OCI-M2 (cell line): ENCODE measurements around the gene TMEM254.
"Not testable (repeated sequence)": the region's sequence is repeated elsewhere in the genome, so short reads cannot be mapped to it uniquely, and the experiment has no call there.

ENCODE experiments used
- DNase-seq: peaks from one replicate; lab custom pipeline; 2025; ENCODE audit not compliant: unreplicated experiment; lab: John Stamatoyannopoulos, UW

TMEM254 gene

DNA sequence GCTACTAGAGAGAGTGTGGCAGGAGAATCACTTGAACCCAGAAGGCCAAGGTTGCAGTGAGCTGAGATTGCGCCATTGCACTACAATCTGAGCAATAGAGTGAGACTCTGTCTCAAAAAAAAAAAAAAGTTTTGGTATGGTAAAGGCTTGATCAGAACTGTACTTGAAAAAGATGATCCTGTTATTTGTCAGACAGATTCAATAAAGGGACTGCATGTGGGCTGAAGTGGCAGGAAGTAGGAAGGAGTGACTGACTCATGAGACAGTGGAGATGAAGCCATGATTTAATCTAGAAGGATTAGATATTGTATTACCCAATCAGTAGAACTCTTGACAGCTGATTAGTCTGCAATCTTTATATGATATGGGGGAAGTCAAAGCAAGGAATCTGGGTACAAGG lies 2.7 kb upstream of the TMEM254 start:
- no peak for DNase-seq

DNA sequence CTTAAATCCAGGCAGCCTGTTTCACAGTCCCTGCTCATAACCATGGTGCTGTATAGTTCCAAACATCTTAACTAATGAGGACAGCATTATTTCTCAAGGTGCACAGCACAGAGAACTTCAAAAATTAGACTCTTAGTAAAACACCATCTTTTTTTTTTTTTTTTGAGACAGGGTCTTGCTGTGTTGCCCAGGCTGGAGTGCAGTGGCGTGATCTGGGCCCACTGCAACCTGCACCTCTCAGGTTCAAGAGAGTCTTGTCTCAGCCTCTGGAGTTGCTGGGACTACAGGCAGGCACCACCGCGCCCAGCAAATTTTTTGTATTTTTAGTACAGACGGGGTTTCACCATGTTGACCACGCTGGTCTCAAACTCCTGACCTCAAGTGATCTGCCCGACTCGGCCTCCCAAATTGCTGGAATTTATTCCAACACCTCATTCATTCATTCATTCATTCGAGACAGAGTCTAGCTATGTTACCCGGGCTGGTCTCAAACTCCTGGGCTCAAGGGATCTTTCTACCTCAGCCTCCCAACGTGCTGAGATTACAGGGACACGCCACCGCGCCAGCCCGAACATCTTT lies 507 bp upstream of the TMEM254 start:
- DNase-seq, result no peak

DNA sequence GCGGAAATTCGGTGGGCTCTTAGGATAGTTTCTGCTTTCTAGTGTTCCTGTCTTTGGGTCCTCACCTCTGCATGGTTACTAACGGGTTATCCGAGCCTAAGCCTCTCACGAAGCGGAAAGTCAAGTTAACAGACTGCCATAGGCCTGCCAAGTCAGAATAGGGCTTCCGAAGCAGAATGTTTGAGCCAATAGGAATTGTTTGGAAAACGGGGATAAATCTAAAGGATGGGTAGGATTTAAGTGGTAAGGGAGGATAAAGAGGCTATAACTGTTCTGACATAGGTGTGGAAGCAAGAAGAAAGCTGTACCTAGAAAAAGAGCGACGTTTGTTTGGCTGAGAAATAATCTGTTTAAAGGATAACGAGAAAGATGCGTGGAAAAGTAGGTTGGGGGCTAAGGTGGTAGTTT lies 851 bp downstream of the TMEM254 start:
- no peak for DNase-seq

DNA sequence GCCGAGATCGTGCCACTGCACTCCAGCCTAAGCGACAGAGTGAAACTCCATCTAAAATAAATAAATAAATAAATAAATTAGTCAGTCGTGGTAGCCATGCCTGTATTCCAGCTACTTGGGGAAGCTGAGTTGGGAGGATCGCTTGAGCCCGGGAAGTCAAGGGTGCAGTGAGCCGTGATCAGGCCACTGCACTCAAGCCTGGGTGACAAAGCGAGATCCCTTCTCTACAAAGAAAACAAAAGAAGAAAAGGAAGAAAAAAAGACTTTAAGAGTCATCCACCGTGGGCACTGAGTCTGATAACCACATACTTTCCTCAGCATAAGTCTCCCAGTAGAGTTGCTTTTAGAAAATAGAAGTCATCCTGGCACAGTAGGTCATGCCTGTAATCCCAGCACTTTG lies 2.6 kb downstream of the TMEM254 start:
- no peak for DNase-seq

DNA sequence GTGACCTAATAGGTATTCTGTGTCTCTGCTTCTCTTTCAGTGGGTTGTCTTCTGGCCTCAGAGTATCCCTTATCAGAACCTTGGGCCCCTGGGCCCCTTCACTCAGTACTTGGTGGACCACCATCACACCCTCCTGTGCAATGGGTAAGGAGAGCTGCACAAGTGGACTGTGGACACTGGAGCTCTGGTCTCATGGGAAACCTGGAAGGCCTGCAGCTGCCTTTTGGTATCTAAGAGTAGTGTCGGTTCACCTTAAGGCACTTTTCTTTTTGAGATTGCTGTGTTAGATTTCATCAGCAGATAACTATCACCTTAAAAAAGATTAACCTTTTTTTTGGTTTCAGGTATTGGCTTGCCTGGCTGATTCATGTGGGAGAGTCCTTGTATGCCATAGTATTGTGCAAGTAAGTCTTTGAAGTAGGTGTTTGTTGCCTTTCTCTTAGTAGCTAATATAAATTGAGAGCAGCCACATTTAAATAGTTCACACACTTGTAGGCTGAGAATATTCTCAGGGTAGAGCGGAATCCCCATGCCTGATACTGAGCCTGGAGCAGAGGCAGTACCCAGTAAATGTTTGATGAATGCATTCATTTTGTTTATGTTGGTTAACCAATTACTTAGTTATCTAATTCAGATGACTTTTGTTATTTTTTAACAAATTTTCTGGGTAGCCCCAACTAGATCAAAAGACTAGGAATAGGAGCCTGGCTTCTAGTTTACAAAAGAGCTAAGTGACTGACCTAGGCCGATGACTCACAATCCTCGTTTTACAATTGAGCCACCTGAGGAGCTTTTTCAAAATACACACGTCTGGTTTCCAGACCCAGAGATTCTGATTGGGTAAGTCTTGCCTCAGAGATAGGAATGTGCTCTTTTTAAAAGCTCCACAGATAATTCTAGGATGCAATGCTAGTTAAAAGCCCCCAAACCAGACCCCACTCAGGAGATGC lies 3.6 kb downstream of the TMEM254 start:
- DNase-seq, result no peak

DNA sequence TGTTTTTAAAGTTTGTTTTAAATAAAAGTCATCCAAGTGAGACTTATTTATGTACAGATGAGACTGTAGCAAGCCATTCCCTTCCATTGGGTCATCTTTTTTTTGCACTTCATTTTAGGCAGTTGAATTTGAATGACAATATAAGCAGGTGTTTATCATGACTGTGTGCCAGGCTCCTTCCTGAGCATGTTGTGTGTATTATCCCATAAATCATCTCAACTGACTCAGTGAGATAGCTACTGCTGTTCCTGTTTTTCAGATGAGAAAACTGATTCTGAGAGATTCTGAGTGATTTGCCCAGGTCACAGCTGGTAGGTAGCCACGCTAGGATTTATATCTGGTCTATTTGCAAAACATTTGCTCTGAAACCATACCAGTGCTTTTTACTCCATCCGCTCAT lies 11.7 kb downstream of the TMEM254 start:
- no peak for DNase-seq

DNA sequence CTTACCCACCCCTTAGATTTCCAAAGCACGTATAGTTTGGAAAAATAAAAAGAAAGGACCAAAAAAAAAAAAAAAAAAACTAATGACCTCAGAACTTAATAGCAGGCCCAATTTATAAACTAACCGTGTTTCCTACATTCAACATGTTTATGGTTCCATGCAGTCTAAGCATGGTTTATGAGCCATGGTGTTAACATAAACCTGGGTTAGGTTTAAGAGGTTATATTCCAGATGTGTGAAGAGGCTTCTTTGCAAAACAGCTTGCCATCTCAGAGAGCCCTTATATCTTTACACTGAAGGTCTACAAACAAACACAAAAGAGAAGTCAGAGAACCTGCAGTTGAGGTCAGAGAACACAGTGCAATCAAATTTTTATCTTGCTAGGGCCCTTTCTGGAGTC lies 15.8 kb downstream of the TMEM254 start:
- no peak for DNase-seq

DNA sequence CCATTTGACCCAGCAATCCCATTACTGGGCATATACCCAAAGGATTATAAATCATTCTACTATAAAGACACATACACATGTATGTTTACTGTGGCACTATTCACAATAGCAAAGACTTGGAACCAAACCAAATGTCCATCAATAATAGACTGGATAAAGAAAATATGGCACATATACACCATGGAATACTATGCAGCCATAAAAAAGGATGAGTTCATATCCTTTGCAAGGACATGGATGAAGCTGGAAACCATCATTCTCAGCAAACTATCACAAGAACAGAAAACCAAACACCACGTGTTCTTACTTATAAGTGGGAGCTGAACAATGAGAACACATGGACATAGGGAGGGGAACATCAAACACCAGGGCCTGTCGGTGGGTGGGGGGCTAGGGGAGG lies 19.8 kb downstream of the TMEM254 start:
- not testable (repeated sequence) for DNase-seq

DNA sequence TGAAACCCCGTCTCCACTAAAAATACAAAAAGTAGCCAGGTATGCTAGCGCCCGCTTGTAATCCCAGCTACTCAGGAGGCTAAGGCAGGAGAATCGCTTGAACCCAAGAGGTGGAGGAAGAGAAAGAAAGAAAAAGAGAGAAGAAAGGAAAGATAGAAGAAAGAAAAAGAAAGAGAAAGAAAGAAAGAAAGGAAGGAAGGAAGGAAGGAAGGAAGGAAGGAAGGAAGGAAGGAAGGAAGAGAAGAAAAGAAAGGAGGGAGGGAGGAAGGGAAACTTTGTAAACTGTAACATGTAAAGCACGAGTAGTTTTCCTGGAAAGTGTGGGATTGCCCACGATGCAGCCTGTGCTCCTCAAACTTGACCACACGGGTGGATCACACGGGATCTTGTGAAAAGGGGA lies 20.8 kb downstream of the TMEM254 start:
- not testable (repeated sequence) for DNase-seq

DNA sequence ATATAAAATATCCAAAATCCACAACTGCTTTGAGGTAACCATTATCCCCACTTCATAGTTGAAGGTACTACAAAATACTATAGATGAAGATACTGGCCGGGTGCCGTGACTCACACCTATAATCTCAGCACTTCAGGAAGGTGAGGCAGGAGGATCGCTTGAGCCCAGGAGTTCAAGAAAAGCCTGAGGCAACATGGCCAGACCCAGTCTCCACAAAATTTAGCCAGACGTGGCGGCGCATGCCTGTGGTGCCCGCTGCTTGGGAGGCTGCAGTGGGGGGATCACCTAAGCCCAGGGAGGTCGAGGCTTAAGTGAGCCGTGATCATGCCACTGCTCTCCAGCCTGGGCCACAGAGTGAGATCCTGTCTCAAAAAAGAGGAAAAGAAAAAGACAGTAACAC lies 21.7 kb downstream of the TMEM254 start:
- DNase-seq, result no peak

DNA sequence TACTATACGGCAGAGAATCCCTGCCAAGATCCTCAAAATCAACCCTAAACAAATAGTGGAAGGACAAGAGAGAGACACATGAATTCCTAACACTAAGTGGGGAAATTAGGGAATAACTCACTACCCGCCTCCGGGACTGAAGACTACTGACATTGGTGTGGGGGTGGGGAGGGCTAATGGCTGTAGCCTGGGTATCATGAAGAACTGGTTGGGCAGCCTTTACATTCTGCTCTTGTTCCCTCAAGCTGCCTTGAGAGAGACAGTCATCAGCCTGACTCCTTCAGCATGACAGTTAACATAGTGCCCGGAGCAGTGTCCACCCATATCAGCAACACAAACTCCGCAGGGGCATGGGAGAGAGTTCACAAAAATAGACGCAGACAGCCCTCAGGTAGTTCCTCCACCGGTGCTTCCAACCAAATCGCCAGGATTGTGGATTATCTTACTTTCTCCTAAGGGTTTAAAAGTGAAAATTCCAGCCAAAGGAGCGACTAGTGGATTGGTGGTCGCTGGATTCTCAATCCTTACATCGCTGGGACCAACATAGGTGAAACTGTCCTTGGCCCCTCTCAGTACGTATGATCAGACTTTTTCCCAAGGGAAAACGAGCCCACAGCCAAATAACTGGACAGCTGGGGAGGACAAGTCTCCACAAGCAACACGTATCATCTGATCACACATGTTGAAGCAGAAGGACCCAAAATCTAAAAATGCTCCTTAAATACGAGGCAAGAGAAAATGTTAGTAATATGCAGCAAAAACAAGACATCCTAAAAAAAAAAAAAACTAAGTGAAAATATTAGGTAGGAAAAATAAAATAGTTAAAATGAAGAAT lies 22.6 kb downstream of the TMEM254 start:
- DNase-seq, result no peak

DNA sequence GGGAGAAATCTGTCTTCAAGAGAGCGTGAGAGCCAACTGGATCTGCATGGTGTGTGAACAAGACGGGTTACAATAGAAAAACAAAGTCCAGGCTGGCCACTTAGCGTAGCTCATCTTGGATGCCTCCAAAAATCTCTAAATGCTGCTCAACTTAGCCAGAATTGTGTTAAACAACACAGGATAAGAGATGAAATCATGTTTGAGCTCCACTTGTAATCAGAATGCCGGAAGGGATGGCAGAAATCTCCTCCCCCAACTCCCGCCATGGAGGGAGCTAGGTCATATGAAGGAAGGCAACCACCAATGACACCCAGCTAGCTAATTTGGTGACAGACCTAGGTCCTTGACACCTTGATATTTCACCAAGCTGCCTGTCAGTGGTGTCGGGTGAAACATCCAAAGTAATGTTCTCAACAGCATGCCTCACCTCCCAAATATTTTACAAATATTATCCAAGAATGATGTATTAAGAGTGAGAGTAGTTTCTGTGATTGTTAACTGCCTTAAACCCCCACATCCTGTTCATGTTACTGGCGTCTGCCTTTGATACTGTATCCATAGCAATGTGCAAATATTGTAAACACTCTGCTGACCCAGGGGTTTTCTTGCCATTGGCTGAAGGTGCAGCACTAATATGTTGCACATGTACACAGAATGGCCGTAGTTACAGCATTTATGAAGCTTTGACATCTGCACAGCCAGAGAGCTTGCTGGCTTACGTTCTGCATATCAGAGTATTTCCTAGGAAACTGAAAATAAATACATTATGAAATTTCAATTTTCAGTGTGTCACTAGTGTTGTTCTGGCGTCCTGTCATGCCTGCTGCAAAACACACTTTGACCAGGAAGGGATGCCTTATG lies 25.8 kb downstream of the TMEM254 start:
- no peak for DNase-seq

DNA sequence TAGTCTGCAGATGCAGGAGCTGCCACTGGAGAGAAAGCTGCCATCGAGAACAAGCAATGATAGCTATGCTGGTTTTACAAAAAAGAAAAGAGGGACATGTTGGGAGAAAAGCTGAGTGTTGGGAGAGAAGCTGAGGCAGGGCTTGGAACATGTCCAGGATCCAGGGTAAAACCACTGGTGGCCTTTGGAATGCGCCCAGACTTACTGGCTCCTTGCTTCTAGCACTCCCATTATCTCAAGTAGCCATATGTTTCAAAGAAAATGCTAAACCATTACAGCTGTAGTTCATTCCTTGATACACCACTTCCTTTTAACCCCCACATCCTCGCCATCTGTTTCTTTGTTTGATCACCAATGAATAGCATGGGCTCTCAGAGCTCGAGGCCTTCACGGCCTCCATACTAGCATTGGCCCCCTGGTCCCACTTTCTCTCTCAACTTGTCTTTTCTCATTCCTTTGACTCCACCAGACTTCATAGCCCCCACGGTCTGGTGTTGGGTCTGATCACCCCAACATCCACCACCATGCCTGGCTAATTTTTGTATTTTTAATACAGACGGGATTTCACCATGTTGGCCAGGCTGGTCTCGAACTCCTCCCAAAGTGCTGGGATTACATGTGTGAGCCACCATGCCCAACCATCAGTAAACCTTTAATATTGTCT lies 30.2 kb downstream of the TMEM254 start:
- no peak for DNase-seq

DNA sequence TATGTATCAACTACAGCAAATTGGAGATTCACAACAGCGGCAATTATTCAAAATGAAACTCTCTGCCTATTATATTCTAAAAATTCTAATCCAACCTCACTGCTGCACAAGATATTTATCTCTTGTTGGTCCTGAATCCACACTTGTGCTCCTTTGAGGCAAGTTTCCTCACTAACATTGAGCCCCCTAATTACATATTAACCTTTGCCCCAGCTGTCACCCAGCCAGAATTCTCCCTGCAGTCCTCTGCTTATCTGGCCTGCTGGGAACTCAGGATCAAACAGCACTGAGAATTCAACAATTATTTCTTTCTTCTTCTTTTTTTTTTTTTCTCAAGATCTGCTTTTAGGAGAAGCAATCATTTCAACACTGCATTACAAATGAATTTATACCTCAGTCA lies 32.5 kb downstream of the TMEM254 start:
- DNase-seq, result no peak

DNA sequence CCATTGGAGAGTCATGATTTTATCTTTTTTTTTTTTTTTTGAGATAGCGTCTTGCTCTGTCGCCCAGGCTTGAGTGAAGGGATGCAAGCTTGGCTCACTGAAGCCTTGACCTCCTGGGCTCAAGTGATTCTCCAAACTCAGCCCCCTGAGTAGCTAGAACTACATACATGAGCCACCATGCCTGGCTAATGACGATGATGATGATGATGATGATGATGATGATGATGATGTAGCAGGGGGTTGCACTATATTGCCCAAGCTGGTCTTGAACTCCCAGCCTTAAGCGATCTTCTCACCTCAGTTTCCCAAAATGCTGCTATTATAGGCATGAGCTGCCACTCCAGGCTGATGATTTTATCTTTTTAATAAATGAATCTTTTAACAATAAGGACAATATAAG lies 40.2 kb downstream of the TMEM254 start:
- DNase-seq, result no peak

DNA sequence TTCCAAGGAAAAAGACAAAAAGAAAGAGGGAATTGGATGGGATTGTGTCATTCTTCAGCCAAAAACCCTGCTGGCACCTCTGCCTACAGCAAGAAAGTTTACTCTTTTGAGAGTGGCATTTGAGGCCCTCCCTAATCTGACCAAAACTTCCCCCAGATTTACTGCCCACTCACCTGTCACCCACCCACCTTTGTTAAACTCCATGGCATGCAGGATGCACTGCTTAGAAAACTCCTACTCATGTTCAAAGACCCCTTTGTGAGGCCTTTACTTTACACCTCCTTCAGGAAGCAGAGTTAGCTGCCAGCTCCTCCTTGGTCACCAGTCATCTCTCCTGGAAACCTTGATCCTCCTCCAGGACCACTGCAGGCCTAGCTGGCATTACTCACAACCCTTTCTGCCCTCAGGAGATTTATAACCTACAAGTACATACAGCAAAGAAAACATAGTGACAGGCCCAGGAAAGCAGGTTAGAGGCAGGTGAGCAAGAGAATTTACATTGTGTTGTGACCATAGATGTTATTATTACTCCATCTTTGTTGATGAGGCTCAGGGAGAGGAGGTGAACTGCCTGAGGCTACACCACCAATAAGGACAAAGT lies 43.7 kb downstream of the TMEM254 start:
- DNase-seq, result no peak

DNA sequence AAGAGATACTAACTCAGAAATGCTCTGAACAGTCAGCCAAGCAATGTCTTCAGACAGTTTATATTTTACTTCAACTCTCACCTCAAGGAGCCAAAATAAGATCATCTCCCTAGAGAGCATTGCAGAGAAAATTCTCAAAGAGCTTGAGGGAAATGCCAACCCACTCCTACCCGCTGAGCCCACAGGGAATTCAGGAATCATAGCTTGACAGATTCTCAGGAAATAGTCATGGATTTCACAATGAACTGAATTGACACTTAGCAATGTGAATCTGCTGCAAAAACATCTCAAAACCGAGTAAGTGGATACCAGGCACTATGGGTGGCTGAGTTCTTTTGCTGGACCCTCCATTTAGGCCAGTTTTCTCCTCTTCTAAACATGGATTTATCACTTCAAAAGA lies 44.3 kb downstream of the TMEM254 start:
- DNase-seq, result no peak

DNA sequence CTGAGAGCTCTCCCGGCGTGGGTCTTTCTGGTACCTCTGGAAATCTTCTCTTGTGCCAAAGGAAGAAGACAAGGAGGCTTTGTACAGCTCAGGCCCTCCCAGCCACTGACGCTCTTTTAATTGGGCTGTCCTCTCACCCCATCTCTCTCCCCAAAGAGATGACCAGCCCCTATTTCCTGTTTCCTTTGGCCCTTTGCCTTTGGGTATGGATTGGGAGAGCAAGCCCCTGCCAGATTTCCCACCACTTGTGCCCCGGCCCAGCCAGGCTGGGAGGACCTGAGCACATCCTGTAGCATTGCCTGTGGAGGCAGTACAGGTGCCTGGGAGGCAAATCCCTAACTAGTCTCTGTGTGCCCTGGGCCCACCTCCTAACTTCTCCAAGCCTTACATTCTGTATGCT lies 48.4 kb downstream of the TMEM254 start:
- DNase-seq, result no peak

DNA sequence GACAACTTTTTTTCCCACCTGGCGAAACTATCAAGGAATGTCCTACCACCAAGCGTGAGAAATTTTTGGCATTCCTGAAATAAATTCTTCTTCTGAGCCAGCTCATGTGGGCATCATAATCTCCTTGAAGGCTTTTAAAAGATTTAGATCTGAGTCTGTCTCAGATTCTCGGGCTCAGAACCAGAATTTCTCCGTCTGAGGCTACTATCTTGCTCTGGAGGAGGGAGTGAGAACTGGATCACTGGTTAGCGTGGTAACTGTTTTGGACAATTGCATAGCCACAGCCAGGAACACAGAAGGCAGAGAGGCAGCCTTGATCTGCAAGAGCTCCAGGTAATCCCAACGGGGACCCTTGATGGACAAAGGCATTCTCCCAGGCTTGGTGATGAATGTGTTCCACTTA lies 53.0 kb downstream of the TMEM254 start:
- DNase-seq, result no peak
